ENCODE results near the gene RBBP5.

RBBP5 gene

GRCh38 chr1:205091043-205091740 is 30.6 kb downstream of the RBBP5 start:
- H3K4me3 ChIP-seq (ENCODE audit: low read depth, low read length): no peak overlapping the region
- no peak for DNase-seq (ENCODE audit: low read depth)
- TF ChIP-seq CTCF (IDR thresholded peaks at IDR 0.05; ENCODE audit: insufficient read depth, low read depth, low read length, missing control alignments): no peak

GRCh38 chr1:205088341-205088740 is 33.4 kb downstream of the RBBP5 start:
- no peak for DNase-seq (ENCODE audit: low read depth)

GRCh38 chr1:205084360-205084759 is 37.4 kb downstream of the RBBP5 start, which contains the start of gene TMEM81:
Gene TMEM81, minus strand, starts transcription at chr1:205084460. Its CDS starts 140 bp downstream, at chr1:205084320.
- no peak for DNase-seq (ENCODE audit: low read depth)
- H3K4me3 ChIP-seq (ENCODE audit: low read depth, low read length): no peak within 1 kb of the TSS
- TF ChIP-seq CTCF (IDR thresholded peaks at IDR 0.05; ENCODE audit: insufficient read depth, low read depth, low read length, missing control alignments): no peak

More at GRCh38 chr1:205088341-205088740, 33.4 kb downstream of the RBBP5 start:
- H3K4me3 ChIP-seq (ENCODE audit: low read depth, low read length): no peak overlapping the region
- no peak for TF ChIP-seq CTCF (IDR thresholded peaks at IDR 0.05; ENCODE audit: insufficient read depth, low read depth, low read length, missing control alignments)

GRCh38 chr1:205082431-205082830 is 39.3 kb downstream of the RBBP5 start:
- no peak for TF ChIP-seq CTCF (IDR thresholded peaks at IDR 0.05; ENCODE audit: insufficient read depth, low read depth, low read length, missing control alignments)
- DNase-seq (ENCODE audit: low read depth): no peak

GRCh38 chr1:205077934-205078311 is 43.9 kb downstream of the RBBP5 start:
- no peak for TF ChIP-seq CTCF (IDR thresholded peaks at IDR 0.05; ENCODE audit: insufficient read depth, low read depth, low read length, missing control alignments)
- no peak for DNase-seq (ENCODE audit: low read depth)

More at GRCh38 chr1:205082431-205082830, 39.3 kb downstream of the RBBP5 start:
- H3K4me3 ChIP-seq (ENCODE audit: low read depth, low read length): no peak overlapping the region

GRCh38 chr1:205077158-205077933 is 44.4 kb downstream of the RBBP5 start:
- no peak for TF ChIP-seq CTCF (IDR thresholded peaks at IDR 0.05; ENCODE audit: insufficient read depth, low read depth, low read length, missing control alignments)
- DNase-seq (ENCODE audit: low read depth): no peak
- no peak overlapping the region for H3K4me3 ChIP-seq (ENCODE audit: low read depth, low read length)

More at GRCh38 chr1:205077934-205078311, 43.9 kb downstream of the RBBP5 start:
- H3K4me3 ChIP-seq (ENCODE audit: low read depth, low read length): no peak overlapping the region

Measured in GM12865 (cell line).